Colon (tissue), 2 donors: ENCODE measurements around the gene LHFPL2.

Experiments used
- FAIRE-seq: peaks from 2 replicates; lab custom pipeline; 2012; peaks lifted over from hg19 to GRCh38; lab: Jason Lieb, UNC
- donor health status: control.
- donor health status: control.

The LHFPL2 gene

DNA sequence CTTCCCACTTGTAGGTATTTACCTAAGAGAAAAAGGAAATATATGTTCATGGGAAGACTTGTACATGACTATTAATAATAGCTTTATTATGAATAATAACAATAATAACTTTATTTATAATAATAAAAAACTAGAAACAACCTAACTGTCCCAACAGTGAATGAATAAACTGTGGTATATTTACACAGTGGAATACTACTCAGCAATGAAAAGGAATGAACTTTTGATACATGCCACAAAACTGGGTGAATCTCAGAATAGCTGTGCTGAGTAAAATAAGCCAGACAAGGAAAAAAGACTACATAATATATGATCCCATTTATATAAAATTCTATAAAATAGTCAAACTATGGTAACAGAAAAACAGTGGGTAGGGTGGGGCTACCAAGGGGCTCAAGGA lies 199.5 kb downstream of the LHFPL2 start:
- no peak for FAIRE-seq

DNA sequence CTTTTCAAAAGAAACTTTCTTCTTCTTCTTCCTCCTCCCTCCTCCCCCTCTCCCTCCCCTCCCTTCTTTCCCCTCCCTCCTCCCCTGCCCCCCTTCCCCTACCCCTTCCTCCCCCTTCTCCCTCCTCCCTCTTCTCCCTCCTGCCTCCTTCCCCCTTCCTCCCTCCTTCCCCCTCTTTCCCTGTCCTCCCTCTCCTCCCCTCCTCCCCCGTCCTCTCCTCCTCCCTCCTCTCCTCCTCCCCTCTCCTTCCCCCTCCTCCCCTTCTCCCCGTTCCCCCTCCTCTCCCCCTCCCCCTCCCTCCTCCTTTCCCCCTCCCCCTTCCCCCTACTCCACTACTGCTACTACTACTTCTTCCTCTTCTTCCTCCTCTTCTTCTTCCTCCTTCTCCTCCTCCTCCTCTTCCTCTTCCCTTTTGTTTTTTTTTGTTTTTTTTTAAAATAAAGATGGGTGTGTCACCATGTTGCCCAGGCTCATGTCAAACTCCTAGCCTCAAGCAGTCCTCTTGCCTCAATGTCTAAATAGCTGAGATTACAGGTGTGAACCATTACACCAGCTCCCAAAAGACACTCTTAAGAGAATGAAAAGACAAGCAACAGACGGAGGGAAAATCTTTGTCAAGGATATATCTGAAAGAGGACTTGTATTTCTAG lies 200.7 kb downstream of the LHFPL2 start:
- no peak for FAIRE-seq
